IPS-15b (cell line): Measurements from ENCODE around the gene STXBP2.

ENCODE experiments used
- H3K27me3 ChIP-seq: one replicate; pipeline ENCODE4 v1.6.1; 2013; ENCODE audit warnings: low read length; ENCODE audit not compliant: control insufficient read depth, insufficient read depth
- H3K36me3 ChIP-seq: one replicate; pipeline ENCODE4 v1.6.1; 2013; ENCODE audit warnings: low read length; ENCODE audit not compliant: control insufficient read depth, insufficient read depth
- H3K4me1 ChIP-seq: one replicate; pipeline ENCODE4 v1.6.1; 2013; ENCODE audit warnings: mild to moderate bottlenecking, low read length; ENCODE audit not compliant: control insufficient read depth, insufficient read depth
- H3K4me3 ChIP-seq: one replicate; pipeline ENCODE4 v1.5.1; 2013; ENCODE audit warnings: low read depth, low read length
- H3K9ac ChIP-seq: one replicate; pipeline ENCODE4 v1.6.1; 2013; ENCODE audit warnings: low read depth, mild to moderate bottlenecking, low read length
- H3K9me3 ChIP-seq: one replicate; pipeline ENCODE4 v1.6.1; 2013; ENCODE audit warnings: mild to moderate bottlenecking, low read length; ENCODE audit not compliant: control insufficient read depth, insufficient read depth

STXBP2 gene

GRCh38 chr19:7618348-7618747, 18.6 kb upstream of the STXBP2 start:
- Histone ChIP-seq H3K27me3 (no peaks in the 10 kb centered on the region), H3K9me3 (no peaks in the 10 kb centered on the region), H3K36me3 (peaks cover 42% of the 10 kb centered on the region), H3K9ac (no peak overlapping the region), H3K4me1 (no peaks in the 10 kb centered on the region), H3K4me3 (no peak overlapping the region)

GRCh38 chr19:7618771-7619510, 18.0 kb upstream of the STXBP2 start:
- no peak overlapping the region for H3K9ac ChIP-seq
- H3K9me3 ChIP-seq = no peaks in the 10 kb centered on the region
- H3K27me3 ChIP-seq = no peaks in the 10 kb centered on the region
- peaks cover 45% of the 10 kb centered on the region for H3K36me3 ChIP-seq
- no peaks in the 10 kb centered on the region for H3K4me1 ChIP-seq
- H3K4me3 ChIP-seq = no peak overlapping the region

DNA sequence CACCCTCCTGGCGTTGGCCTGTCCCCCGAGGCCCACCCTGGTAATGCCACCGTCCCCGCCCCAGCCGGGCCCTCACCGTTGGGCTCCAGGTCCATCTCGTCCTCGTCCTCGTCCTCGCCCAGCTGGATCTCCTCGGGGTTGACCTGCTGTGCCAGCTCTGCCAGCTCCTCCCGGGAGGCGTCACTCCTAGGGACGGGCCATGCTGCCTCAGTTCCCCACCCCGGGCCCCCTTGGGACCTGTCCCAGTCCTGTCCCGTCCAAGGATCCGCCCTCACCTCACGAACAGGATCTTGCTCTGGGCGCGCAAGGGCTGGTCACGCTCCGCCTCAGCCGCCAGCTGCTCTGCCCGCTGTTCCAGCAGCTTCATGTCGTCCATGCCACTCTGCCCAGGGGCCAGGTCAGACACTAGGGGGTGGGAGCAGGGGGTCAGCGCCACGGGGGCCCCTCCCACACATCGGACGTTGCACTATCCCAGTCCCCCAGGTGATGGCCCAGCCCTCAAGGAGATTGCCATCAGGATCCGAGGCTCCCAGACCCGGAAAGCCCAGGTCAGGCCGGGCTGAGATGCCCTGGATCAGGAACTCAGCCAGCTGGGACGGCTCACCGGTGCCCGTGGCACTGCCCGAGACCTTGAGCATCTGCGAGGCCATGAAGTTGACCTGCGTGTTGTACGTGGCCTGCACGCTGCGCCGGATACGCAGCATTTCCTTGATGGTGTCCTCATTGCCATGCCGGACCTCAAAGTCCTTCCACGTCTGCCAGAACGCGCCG, 17.1 kb upstream of the STXBP2 start:
- H3K4me3 ChIP-seq = no peak overlapping the region
- no peaks in the 10 kb centered on the region for H3K9me3 ChIP-seq
- H3K27me3 ChIP-seq = no peaks in the 10 kb centered on the region
- H3K9ac ChIP-seq = no peak overlapping the region
- H3K4me1 ChIP-seq = no peaks in the 10 kb centered on the region
- H3K36me3 ChIP-seq = peaks cover 45% of the 10 kb centered on the region

DNA sequence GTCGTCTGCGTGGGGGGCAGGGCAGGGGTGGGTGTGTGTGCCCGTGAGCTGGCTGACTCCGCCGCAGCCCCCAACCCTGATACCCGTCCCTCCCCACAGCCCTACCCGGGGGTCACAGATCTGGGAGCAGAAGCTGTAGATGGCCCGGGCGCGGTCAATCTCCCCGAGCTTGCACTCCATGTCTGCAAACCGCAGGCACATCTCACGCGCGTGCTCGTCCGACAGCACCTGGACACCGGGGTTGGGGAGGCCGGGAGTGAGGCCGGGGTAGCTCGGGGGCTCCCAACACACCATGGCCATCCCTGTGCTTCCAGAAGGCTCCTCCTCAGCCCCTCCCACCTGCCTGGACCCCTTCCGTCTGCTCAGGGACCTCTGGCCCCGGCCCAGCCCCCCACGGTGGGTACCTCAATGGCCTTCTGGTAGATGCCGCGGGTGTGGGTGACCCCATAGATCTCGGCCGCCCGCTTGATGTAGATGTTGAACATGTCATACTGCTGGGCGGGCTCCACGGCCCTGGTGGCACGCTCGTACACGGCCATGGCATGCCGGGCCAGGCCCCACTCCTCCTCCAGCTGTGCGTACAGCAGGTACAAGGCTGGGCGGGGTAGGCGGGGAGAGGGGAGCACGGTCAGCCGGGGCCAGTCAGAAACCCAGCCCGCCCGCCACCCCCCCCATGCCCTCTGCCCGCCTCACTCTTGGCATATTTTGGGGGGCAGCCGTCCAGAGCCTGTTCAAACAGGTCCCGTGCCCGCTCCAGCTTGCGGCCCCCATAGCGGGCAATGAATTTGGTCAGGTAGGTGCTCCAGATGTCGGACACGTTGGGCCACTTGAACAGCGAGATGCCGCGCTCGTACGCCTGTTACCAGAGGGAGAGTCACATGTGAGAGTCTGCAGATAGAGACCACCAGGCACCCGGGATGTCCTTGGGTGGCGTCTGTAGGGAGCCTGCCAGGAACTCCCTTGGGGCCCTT, 16.2 kb upstream of the STXBP2 start:
- Histone ChIP-seq H3K36me3 (peaks cover 49% of the 10 kb centered on the region), H3K9me3 (no peaks in the 10 kb centered on the region), H3K9ac (no peak overlapping the region), H3K4me3 (no peak overlapping the region), H3K4me1 (no peaks in the 10 kb centered on the region), H3K27me3 (no peaks in the 10 kb centered on the region)

GRCh38 chr19:7622933-7623685, 13.8 kb upstream of the STXBP2 start:
- H3K9me3 ChIP-seq = no peaks in the 10 kb centered on the region
- no peak overlapping the region for H3K4me3 ChIP-seq
- no peak overlapping the region for H3K9ac ChIP-seq
- H3K4me1 ChIP-seq = no peaks in the 10 kb centered on the region
- no peaks in the 10 kb centered on the region for H3K27me3 ChIP-seq
- H3K36me3 ChIP-seq = peaks cover 49% of the 10 kb centered on the region

DNA sequence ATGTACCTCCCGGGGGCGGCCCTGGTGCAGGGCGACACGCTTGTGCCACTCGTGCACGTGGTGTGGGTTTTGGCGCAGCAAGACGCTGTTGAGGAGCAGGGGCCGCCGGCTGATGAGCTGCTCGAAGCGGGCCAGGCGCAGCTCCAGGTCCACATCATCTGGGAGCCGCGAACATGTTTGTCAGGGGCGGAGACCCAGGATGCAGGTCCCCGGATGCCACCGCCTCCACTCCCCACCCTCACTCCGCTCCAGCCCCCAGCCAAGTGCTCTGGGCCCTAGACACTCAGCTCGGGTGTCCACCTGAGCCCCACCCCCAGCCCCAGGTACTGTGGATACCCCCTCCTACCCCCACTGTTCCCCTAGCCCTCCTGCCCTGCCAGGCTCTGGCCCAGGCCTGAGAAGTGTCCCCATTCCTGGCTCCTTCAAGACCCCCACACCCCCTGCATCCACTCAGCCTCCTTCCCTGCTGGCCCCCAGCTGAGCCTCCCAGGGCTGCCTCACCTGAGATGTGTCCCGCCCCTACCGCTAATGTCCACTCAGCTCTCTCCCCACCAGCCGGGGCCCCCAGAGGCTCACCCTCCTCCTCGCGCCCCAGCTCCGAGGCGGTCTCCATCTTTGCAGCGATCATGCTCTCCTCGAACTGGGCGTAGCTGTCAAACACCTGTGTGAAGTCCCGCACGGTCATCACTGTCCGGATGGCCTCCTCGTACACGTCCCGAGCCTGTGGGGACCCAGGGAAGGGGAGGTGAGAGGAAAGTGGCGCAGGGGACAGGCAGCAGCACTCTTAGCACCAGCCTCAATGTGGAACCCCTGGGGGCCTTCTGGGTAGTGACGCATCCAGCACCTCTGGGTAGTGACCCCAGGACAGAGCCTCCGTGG, 12.9 kb upstream of the STXBP2 start:
- H3K9me3 ChIP-seq = no peaks in the 10 kb centered on the region
- peaks cover 47% of the 10 kb centered on the region for H3K36me3 ChIP-seq
- no peaks in the 10 kb centered on the region for H3K4me1 ChIP-seq
- H3K4me3 ChIP-seq = no peak overlapping the region
- H3K9ac ChIP-seq = no peak overlapping the region
- no peaks in the 10 kb centered on the region for H3K27me3 ChIP-seq

DNA sequence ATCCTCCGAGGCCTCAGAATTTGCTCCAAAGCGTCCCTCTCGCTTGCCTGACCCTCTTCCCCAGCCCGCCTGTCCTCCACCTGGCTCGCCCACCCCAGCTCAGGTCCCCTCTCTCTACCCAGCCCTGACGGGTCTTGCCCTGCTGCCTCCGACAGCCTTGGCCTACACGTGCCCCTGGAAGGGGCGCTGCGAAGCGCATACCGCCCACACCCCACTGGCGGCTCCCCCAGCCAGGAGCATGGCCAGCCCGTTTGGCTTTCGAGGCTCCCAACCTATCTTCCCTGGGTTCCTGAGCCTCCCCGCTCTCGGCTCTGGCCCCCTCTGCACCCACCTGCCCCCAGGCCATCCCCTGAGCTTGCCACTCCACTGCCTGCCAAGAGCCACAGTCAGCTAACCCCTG, 12.1 kb upstream of the STXBP2 start:
- Histone ChIP-seq H3K27me3 (no peaks in the 10 kb centered on the region), H3K9me3 (no peaks in the 10 kb centered on the region), H3K4me3 (no peak overlapping the region), H3K9ac (no peak overlapping the region), H3K36me3 (peaks cover 46% of the 10 kb centered on the region), H3K4me1 (no peaks in the 10 kb centered on the region)

GRCh38 chr19:7625763-7626372, 11.0 kb upstream of the STXBP2 start:
- Histone ChIP-seq H3K9me3 (no peaks in the 10 kb centered on the region), H3K4me1 (peaks cover 2% of the 10 kb centered on the region), H3K27me3 (no peaks in the 10 kb centered on the region), H3K4me3 (no peak overlapping the region), H3K9ac (no peak overlapping the region), H3K36me3 (peaks cover 44% of the 10 kb centered on the region)

DNA sequence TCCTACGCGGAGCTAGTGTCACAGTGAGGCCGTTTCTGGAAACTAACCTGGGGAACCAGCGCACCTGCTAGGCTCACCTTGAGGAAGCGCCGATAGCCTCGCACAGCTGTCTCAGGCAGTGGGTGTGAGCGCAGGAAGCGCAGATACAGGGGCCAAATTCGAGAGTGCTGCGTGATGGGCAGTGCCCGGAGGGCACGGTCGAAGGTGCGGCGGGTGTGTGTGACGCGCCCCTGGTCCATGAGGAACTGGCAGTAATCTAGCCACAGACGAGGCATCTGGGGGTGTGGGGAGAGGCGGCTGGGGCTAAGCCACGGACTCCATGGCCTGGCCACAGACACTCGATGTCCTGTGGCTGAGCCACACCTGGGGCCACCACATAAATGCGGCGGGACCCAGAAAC, 9.7 kb upstream of the STXBP2 start:
- no peak overlapping the region for H3K9ac ChIP-seq
- peaks cover 2% of the 10 kb centered on the region for H3K4me1 ChIP-seq
- no peak overlapping the region for H3K4me3 ChIP-seq
- H3K27me3 ChIP-seq = no peaks in the 10 kb centered on the region
- peaks cover 34% of the 10 kb centered on the region for H3K36me3 ChIP-seq
- H3K9me3 ChIP-seq = no peaks in the 10 kb centered on the region

DNA sequence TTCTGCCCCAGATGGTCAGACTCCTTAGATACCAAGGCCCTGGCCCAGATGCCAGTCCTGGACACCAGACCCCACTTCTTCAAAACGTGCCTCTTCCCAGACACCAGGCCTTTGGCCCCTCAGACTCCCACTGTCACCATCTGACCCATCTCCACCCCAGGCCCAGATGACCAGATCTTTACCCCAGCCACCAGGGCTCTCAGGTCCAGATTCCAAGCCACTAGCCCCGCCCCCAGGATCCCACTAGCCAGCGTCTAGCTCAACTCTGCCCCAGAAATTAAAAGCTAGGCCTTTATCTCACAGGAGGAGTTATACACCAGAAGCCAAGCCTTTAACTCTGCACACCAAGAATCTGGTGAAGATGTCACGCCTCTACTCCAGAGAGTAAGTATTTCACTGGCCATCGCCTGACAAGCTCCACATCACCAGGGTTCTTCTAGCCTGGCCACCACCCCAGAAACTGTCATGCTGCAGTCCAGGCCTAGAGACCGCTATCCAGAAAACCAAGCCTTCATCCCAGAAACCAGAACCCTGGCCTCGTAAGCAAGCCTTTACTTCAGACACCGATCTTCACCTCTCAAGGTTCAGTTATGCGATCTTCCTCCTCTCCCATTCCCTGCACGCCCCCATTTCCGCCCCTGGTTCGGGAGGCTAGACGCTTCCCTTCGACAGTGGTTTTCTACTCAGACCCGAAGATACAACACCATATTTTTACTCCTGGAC, 8.2 kb upstream of the STXBP2 start:
- Histone ChIP-seq H3K9ac (peak overlapping the region; percentile 83), H3K27me3 (no peaks in the 10 kb centered on the region), H3K4me1 (peaks cover 2% of the 10 kb centered on the region), H3K36me3 (peaks cover 21% of the 10 kb centered on the region), H3K9me3 (no peaks in the 10 kb centered on the region), H3K4me3 (peak overlapping the region; percentile 100)
